Effector CD4-positive, alpha-beta T cell (primary cell): ENCODE measurements around the gene CDK5R1.
"Not testable (repeated sequence)": the region's sequence is repeated elsewhere in the genome, so short reads cannot be mapped to it uniquely, and the experiment has no call there.

ENCODE experiments used
- DNase-seq: peaks from one replicate; pipeline ENCODE4 v3.0.0-alpha.2; 2020
- total RNA-seq: gene quantifications from one replicate; lab custom pipeline; 2026; lab: John Stamatoyannopoulos, UW

Gene CDK5R1
- 30.0 reads per million, percentile 56 among the genes with 10 or more reads in this experiment for total RNA-seq

- DNase-seq, result peak; percentile 59
Observed at GRCh38 chr17:32486701-32487472, at the start of gene CDK5R1. TSS of gene CDK5R1 (plus strand) at chr17:32486993. CDS start at chr17:32487621, 628 bp downstream.

GRCh38 chr17:32440722-32441121, 46.1 kb upstream of the CDK5R1 start:
- DNase-seq, result no peak

GRCh38 chr17:32441886-32442285, 44.9 kb upstream of the CDK5R1 start:
- no peak for DNase-seq

GRCh38 chr17:32443827-32444300, 42.9 kb upstream of the CDK5R1 start:
- no peak for DNase-seq

GRCh38 chr17:32444301-32445073, 42.3 kb upstream of the CDK5R1 start, which contains the start of gene PSMD11:
TSS of gene PSMD11 (plus strand) at chr17:32444510. CDS start at chr17:32444524, 14 bp downstream.
- peak; percentile 99 for DNase-seq

- DNase-seq, result no peak
Observed at GRCh38 chr17:32445074-32445415, 41.7 kb upstream of the CDK5R1 start.

GRCh38 chr17:32445497-32445896, 41.3 kb upstream of the CDK5R1 start:
- DNase-seq, result no peak

- DNase-seq, result no peak
Observed at GRCh38 chr17:32445971-32446370, 40.8 kb upstream of the CDK5R1 start.

GRCh38 chr17:32446949-32447348, 39.8 kb upstream of the CDK5R1 start:
- DNase-seq, result no peak

- no peak for DNase-seq
Observed at GRCh38 chr17:32449963-32450362, 36.8 kb upstream of the CDK5R1 start.

GRCh38 chr17:32450379-32450778, 36.4 kb upstream of the CDK5R1 start:
- DNase-seq, result not testable (repeated sequence)

- no peak for DNase-seq
Observed at GRCh38 chr17:32451879-32452278, 34.9 kb upstream of the CDK5R1 start.

GRCh38 chr17:32452281-32452680, 34.5 kb upstream of the CDK5R1 start:
- no peak for DNase-seq

GRCh38 chr17:32453370-32453769, 33.4 kb upstream of the CDK5R1 start:
- DNase-seq, result no peak

GRCh38 chr17:32458371-32458770, 28.4 kb upstream of the CDK5R1 start:
- no peak for DNase-seq

GRCh38 chr17:32460054-32460453, 26.7 kb upstream of the CDK5R1 start:
- no peak for DNase-seq

GRCh38 chr17:32461498-32461852, 25.3 kb upstream of the CDK5R1 start:
- no peak for DNase-seq

GRCh38 chr17:32461853-32462617, 24.8 kb upstream of the CDK5R1 start:
- DNase-seq, result peak; percentile 63

- no peak for DNase-seq
Observed at GRCh38 chr17:32463304-32463703, 23.5 kb upstream of the CDK5R1 start.

GRCh38 chr17:32464374-32464773, 22.4 kb upstream of the CDK5R1 start:
- DNase-seq, result no peak

- no peak for DNase-seq
Observed at GRCh38 chr17:32467949-32468348, 18.8 kb upstream of the CDK5R1 start.

- no peak for DNase-seq
Observed at GRCh38 chr17:32470405-32471167, 16.2 kb upstream of the CDK5R1 start.
